ENCODE data around the gene NCF2.

DNA sequence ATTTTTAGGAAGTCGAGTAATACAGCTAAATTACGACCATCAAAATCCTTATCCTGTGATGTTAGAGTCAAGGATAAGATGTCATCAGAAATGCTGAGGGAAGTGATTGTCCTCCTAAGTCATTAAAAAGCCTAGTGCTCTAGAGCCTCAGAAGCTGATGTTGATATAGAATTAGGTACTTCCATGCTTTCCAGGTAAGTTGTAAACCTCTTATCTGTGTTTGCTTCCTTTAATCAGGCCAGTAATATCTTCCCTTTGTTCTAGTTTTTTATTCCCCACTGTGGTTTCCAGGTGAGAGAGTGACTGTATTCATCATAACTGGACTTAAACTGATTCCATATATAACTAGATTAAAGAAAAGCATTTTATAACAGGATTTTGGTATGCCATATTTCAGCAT lies 73.5 kb downstream of the NCF2 start:
- TF ChIP-seq, protein P1, sequence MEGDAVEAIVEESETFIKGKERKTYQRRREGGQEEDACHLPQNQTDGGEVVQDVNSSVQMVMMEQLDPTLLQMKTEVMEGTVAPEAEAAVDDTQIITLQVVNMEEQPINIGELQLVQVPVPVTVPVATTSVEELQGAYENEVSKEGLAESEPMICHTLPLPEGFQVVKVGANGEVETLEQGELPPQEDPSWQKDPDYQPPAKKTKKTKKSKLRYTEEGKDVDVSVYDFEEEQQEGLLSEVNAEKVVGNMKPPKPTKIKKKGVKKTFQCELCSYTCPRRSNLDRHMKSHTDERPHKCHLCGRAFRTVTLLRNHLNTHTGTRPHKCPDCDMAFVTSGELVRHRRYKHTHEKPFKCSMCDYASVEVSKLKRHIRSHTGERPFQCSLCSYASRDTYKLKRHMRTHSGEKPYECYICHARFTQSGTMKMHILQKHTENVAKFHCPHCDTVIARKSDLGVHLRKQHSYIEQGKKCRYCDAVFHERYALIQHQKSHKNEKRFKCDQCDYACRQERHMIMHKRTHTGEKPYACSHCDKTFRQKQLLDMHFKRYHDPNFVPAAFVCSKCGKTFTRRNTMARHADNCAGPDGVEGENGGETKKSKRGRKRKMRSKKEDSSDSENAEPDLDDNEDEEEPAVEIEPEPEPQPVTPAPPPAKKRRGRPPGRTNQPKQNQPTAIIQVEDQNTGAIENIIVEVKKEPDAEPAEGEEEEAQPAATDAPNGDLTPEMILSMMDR (IDR thresholded peaks at IDR 0.05), result no peak
- no peak for TF ChIP-seq POLR2AphosphoS5 (IDR thresholded peaks at IDR 0.05; ENCODE audit: low read depth, low read length)

Data from Panc1 (cell line).